ENCODE data around the gene VPS8. TPM values are rescaled to one million over a fixed set of nuclear protein-coding genes. Genes with fewer than 3 reads are reported as not detected.

VPS8 gene
- total and polyA plus RNA-seq, 2 of the 13 experiments (the other 11 are each of a cell fraction or from before 2014, with no cell fraction given) = 14.2 to 35.1 TPM

DNA sequence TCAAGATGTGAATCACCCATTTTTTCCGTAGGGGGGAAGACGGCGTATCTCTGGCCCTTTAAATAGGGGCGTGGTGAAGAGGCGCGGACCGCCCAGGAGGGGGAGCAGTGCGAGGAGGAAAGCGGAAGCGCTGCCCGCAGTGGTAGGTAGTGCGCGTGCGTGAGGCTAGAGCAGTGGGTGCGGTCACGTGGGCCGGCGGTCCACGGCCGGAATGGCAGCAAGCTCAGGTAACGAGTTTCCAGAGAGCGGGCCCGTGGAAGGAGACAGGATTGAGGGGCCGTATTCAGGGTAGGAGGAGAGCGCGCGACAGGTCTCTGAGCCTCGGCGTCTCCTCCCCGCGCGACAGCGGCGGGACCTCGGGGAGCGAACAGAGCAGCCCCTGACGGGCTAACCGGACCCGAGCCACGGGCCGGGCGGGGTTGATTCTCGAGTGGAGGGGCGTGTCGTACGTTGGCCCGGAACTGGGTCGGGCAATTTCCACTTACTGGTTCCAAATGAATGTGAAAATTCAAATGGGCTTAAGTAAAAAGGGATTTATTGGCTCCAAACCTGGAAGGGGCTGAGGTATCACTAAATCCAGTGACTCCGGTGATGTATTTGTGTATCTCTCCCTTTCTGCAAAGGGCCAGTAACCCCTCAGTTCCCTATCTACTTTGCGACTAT lies at the start of gene VPS8 (continued):
- TF ChIP-seq HIVEP1 (CRISPR knock-in tag; IDR thresholded peaks at IDR 0.05) (no peak), POLR2A (IDR thresholded peaks at IDR 0.05; ENCODE audit: insufficient read depth in 1 of 2, low read depth in 2 of 2, low read length in 2 of 2) (peak; percentile 76 to 88), NFE2L2 (IDR thresholded peaks at IDR 0.05; ENCODE audit: low read length) (no peak), ZSCAN29 (CRISPR knock-in tag; conservative IDR thresholded peaks at IDR 0.05) (no peak), ZNF564 (CRISPR knock-in tag; IDR thresholded peaks at IDR 0.05) (no peak), TEAD3 (CRISPR knock-in tag; optimal IDR thresholded peaks at IDR 0.05; ENCODE audit: borderline replicate concordance) (peak; percentile 19), MYC (CRISPR knock-in tag; IDR thresholded peaks at IDR 0.05; ENCODE audit: borderline replicate concordance) (peak; percentile 82), ATF7-NPFF (CRISPR knock-in tag; IDR thresholded peaks at IDR 0.05; ENCODE audit: low read depth) (peak; percentile 59; the same call in 1 of the 2 replicates), ZNF274 (CRISPR knock-in tag; IDR thresholded peaks at IDR 0.05) (no peak), SETDB1 (CRISPR knock-in tag; IDR thresholded peaks at IDR 0.05; ENCODE audit: borderline replicate concordance) (no peak), HNRNPLL (IDR thresholded peaks at IDR 0.05; ENCODE audit: low read depth, low read length, poor library complexity, severe bottlenecking) (peak; percentile 81), RXRA (CRISPR knock-in tag; IDR thresholded peaks at IDR 0.05) (no peak), REXO4 (CRISPR knock-in tag; IDR thresholded peaks at IDR 0.05; ENCODE audit: borderline replicate concordance) (no peak), GATAD1 (CRISPR knock-in tag; IDR thresholded peaks at IDR 0.05) (peak; percentile 85), LCORL (IDR thresholded peaks at IDR 0.05) (no peak), LCORL (CRISPR knock-in tag; IDR thresholded peaks at IDR 0.05) (no peak), PBX3 (CRISPR knock-in tag; IDR thresholded peaks at IDR 0.05; ENCODE audit: borderline replicate concordance) (no peak), CCDC6 (CRISPR knock-in tag; IDR thresholded peaks at IDR 0.05) (no peak), ZNF354B (CRISPR knock-in tag; IDR thresholded peaks at IDR 0.05) (no peak), SMARCC2 (IDR thresholded peaks at IDR 0.05) (no peak), CENPX (CRISPR knock-in tag; IDR thresholded peaks at IDR 0.05) (no peak), ZSCAN25 (CRISPR knock-in tag; IDR thresholded peaks at IDR 0.05) (no peak; the same call in 1 of the 2 replicates), ERF (CRISPR knock-in tag; IDR thresholded peaks at IDR 0.05) (peak; percentile 40), ZHX1 (CRISPR knock-in tag; IDR thresholded peaks at IDR 0.05; ENCODE audit: low read depth) (no peak), ZNF629 (CRISPR knock-in tag; conservative IDR thresholded peaks at IDR 0.05) (no peak), ZNF441 (CRISPR knock-in tag; IDR thresholded peaks at IDR 0.05; ENCODE audit: borderline replicate concordance) (0 out of 2 replicates have a peak, but pooled peaks have one; percentile 58), ZFP37 (CRISPR knock-in tag; IDR thresholded peaks at IDR 0.05; ENCODE audit: borderline replicate concordance) (no peak), MBNL3 (CRISPR knock-in tag; conservative IDR thresholded peaks at IDR 0.05) (no peak)
- TF ChIP-seq, protein P1, sequence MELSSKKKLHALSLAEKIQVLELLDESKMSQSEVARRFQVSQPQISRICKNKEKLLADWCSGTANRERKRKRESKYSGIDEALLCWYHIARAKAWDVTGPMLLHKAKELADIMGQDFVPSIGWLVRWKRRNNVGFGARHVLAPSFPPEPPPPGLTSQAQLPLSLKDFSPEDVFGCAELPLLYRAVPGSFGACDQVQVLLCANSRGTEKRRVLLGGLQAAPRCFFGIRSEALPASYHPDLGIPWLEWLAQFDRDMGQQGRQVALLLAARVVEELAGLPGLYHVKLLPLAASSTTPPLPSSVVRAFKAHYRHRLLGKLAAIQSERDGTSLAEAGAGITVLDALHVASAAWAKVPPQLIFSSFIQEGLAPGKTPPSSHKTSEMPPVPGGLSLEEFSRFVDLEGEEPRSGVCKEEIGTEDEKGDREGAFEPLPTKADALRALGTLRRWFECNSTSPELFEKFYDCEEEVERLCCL (CRISPR knock-in tag; IDR thresholded peaks at IDR 0.05; ENCODE audit: borderline replicate concordance) = no peak

Data from HepG2 (cell line).